WI38 (cell line): Measurements from ENCODE around the gene OR10H4.

Experiments used
- H3K4me3 ChIP-seq: 2 replicates; pipeline ENCODE4 v1.5.1; 2011; ENCODE audit warnings: low read depth, mild to moderate bottlenecking, control low read depth, low read length
- TF ChIP-seq, protein P1 (sequence below): IDR thresholded peaks from 2 replicates; pipeline ENCODE4 v1.5.1; 2012; ENCODE audit warnings: low read depth, mild to moderate bottlenecking, control low read depth, low read length

Gene OR10H4

GRCh38 chr19:15913384-15913783, 35.4 kb upstream of the OR10H4 start:
- TF ChIP-seq, protein P1, sequence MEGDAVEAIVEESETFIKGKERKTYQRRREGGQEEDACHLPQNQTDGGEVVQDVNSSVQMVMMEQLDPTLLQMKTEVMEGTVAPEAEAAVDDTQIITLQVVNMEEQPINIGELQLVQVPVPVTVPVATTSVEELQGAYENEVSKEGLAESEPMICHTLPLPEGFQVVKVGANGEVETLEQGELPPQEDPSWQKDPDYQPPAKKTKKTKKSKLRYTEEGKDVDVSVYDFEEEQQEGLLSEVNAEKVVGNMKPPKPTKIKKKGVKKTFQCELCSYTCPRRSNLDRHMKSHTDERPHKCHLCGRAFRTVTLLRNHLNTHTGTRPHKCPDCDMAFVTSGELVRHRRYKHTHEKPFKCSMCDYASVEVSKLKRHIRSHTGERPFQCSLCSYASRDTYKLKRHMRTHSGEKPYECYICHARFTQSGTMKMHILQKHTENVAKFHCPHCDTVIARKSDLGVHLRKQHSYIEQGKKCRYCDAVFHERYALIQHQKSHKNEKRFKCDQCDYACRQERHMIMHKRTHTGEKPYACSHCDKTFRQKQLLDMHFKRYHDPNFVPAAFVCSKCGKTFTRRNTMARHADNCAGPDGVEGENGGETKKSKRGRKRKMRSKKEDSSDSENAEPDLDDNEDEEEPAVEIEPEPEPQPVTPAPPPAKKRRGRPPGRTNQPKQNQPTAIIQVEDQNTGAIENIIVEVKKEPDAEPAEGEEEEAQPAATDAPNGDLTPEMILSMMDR: no peak
- H3K4me3 ChIP-seq: no peak overlapping the region

GRCh38 chr19:15913830-15914229, 35.0 kb upstream of the OR10H4 start:
- H3K4me3 ChIP-seq: no peak overlapping the region
- TF ChIP-seq, protein P1: no peak

DNA sequence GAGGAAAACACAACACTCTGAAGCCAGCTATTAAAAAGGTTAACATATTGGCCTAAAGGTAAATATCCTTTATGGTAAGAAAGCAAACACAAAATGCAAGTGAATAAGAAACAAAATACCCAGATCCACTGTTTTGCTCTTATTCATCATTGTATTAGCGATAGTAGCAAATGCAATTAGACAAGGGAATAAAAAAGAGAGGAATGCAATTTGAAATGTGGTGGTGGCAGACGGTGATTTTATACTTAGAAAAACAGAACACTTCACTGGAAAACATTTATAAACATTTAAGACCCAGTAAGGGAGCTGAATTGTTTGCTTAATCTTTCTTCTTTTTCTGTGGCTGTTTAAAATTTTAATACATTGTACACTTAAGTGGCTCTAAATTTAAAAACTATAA, 33.7 kb upstream of the OR10H4 start:
- no peak overlapping the region for H3K4me3 ChIP-seq
- TF ChIP-seq, protein P1: no peak

- H3K4me3 ChIP-seq: no peak overlapping the region
- TF ChIP-seq, protein P1: no peak
Measured at GRCh38 chr19:15919243-15919642, 29.6 kb upstream of the OR10H4 start.

DNA sequence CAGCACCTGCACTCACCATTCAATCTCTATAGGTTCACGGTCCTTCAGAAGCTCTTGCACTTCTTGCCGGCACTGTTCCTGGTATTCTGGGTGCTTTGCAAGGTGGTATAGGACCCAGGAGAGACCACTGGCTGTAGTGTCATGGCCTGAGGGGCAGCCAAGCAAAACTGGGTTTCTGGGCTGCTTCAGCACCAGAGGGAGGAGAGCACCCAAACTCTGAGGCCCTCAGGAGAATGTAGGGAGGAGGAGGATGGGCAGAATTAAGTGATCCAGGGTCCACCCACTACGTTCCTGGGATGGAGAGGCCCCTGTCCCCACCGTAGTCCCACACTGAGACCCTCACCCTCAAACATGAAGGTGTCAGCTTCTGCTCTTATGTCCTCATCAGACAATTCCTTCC, 26.8 kb upstream of the OR10H4 start:
- TF ChIP-seq, protein P1: no peak
- no peak overlapping the region for H3K4me3 ChIP-seq

DNA sequence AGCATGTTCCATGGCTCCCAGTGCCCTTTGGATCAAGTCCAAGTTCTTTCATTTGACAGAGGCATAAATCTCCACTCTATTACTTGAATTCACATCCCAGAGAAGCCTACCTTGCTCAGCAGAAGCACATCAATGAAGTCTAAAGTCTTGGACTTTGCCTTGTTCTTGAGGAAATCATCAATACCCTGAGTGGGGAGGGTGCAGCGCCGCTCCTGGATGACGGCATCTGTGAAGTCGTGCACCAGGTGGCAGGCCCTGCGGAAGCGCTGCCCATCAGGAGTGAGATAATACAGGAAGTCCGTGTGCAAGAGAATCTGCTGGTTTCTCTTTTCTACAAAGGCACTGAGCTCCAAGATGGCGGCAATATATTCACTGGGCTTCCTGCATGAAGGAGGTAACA, 25.1 kb upstream of the OR10H4 start:
- H3K4me3 ChIP-seq: no peak overlapping the region
- TF ChIP-seq, protein P1: no peak

GRCh38 chr19:15926484-15926883, 22.3 kb upstream of the OR10H4 start:
- TF ChIP-seq, protein P1: no peak
- no peak overlapping the region for H3K4me3 ChIP-seq
